ENCODE results near the gene LEPROT. TPM values are rescaled to one million over a fixed set of nuclear protein-coding genes. Genes with fewer than 3 reads are reported as not detected.

The LEPROT gene
- polyA plus RNA-seq, 1 donor (not counting 4 experiments of a cell fraction or from before 2014, with no cell fraction given): 82.5 TPM

DNA sequence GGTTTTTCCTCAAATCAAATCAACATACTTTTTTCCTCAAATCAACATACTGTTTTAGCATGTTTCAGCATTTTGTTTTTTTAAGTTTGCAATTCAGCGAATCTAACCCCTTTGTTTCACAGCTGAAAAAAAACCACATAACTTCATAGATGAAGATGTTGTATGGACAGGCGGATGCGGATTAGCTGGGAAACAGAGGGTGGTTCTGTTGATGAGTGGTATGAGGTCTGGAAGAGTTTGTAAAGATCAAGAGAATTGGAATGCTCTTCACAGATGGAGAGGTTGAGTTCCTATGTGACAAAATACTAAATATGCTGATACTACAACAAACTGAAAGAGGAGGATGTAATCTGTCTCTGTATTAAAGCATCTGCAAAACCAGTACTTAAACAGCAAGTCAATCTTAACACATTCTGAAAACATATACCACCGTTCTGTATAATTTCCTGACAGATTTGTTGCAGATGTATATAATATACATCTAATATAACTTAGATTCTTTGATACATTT lies 10.6 kb upstream of the LEPROT start:
- dilution Hi-C loops (cut with MboI; ENCODE audit: extremely low pct_ligation_motif_present, low sequenced_read_pairs): no loop called here
- Histone ChIP-seq H3K4me3 (ENCODE audit: control insufficient read depth in 2 of 3, extremely low read depth in 1 of 3, insufficient read depth in 2 of 3, low read depth in 1 of 3, low read length in 3 of 3) (no peak overlapping the region), H2AFZ (ENCODE audit: control insufficient read depth, low read length) (no peak overlapping the region), H3K9me3 (ENCODE audit: control insufficient read depth, low read depth, low read length) (no peaks in the 10 kb centered on the region), H3K9me1 (ENCODE audit: control insufficient read depth, extremely low read depth, insufficient read depth, low read length) (no peaks in the 10 kb centered on the region), H3K36me3 (ENCODE audit: control insufficient read depth in 2 of 2, extremely low read depth in 1 of 2, insufficient read depth in 2 of 2, low read length in 2 of 2) (no peaks in the 10 kb centered on the region), H3K79me2 (ENCODE audit: control insufficient read depth, insufficient read depth, low read length) (no peaks in the 10 kb centered on the region), H3K4me1 (ENCODE audit: control insufficient read depth, extremely low read depth, insufficient read depth, low read length) (no peaks in the 10 kb centered on the region), H3K4me2 (ENCODE audit: control insufficient read depth, extremely low read depth, insufficient read depth, low read depth, low read length) (no peak overlapping the region), H3K9ac (ENCODE audit: control insufficient read depth, extremely low read depth, insufficient read depth, low read length) (no peak overlapping the region), H3K27me3 (ENCODE audit: control insufficient read depth, extremely low read depth, insufficient read depth, low read length) (no peaks in the 10 kb centered on the region), H3K27ac (ENCODE audit: control insufficient read depth, insufficient read depth, low read length) (no peak overlapping the region), H4K20me1 (ENCODE audit: control insufficient read depth, extremely low read depth, insufficient read depth, low read length) (no peaks in the 10 kb centered on the region)
- DNase-seq (ENCODE audit: low read depth, low spot score) (no peak), FAIRE-seq (no peak)
- TF ChIP-seq, protein P1, sequence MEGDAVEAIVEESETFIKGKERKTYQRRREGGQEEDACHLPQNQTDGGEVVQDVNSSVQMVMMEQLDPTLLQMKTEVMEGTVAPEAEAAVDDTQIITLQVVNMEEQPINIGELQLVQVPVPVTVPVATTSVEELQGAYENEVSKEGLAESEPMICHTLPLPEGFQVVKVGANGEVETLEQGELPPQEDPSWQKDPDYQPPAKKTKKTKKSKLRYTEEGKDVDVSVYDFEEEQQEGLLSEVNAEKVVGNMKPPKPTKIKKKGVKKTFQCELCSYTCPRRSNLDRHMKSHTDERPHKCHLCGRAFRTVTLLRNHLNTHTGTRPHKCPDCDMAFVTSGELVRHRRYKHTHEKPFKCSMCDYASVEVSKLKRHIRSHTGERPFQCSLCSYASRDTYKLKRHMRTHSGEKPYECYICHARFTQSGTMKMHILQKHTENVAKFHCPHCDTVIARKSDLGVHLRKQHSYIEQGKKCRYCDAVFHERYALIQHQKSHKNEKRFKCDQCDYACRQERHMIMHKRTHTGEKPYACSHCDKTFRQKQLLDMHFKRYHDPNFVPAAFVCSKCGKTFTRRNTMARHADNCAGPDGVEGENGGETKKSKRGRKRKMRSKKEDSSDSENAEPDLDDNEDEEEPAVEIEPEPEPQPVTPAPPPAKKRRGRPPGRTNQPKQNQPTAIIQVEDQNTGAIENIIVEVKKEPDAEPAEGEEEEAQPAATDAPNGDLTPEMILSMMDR (optimal IDR thresholded peaks at IDR 0.05 in 1 of 3, IDR thresholded peaks at IDR 0.05 in 1 of 3, conservative IDR thresholded peaks at IDR 0.05 in 1 of 3; ENCODE audit: extremely low read depth in 1 of 3, insufficient read depth in 2 of 3, low read length in 3 of 3): no peak
- TF ChIP-seq EZH2 (IDR thresholded peaks at IDR 0.05; ENCODE audit: low read length): no peak

DNA sequence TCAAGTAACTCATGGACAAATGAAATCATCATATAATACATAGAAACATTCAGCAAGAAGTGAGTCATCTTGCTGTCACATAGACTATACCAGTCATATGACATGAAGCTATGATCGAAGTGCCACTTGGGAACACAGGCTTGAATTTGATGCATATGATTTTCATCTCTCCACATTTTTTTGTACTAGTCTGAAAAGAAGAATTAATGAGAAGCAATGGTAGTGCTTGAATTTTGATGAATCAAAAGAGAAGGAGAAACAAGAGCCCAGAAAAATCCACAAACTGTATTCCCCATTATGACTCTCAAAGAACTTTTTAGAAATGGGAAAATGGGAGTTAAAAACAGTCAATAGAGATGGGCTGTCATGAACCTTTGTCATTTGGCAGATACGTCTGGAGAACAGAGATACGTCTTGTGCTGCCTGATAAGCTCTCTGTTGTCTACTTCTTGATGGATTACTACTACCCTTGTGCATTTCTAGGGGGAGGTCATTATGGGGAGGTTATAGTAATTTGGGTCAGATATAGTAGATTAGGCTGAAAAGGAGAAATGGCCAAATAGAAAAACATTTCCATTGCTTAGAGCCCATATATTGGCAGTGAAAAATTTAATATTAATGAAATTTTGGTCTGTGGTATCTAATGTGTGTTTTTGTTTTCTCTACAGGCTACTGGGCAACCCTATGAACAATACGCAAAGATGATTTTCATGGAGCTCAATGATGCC lies 8.0 kb upstream of the LEPROT start:
- H3K9me3 ChIP-seq (ENCODE audit: control insufficient read depth, low read depth, low read length): no peaks in the 10 kb centered on the region
- H3K4me2 ChIP-seq (ENCODE audit: control insufficient read depth, extremely low read depth, insufficient read depth, low read depth, low read length): no peak overlapping the region
- TF ChIP-seq EZH2 (IDR thresholded peaks at IDR 0.05; ENCODE audit: low read length): no peak
- TF ChIP-seq, protein P1 (optimal IDR thresholded peaks at IDR 0.05 in 1 of 3, IDR thresholded peaks at IDR 0.05 in 1 of 3, conservative IDR thresholded peaks at IDR 0.05 in 1 of 3; ENCODE audit: extremely low read depth in 1 of 3, insufficient read depth in 2 of 3, low read length in 3 of 3): no peak
- H3K4me3 ChIP-seq (ENCODE audit: control insufficient read depth in 2 of 3, extremely low read depth in 1 of 3, insufficient read depth in 2 of 3, low read depth in 1 of 3, low read length in 3 of 3): no peak overlapping the region
- H3K4me1 ChIP-seq (ENCODE audit: control insufficient read depth, extremely low read depth, insufficient read depth, low read length): peaks cover 5% of the 10 kb centered on the region
- no peaks in the 10 kb centered on the region for H4K20me1 ChIP-seq (ENCODE audit: control insufficient read depth, extremely low read depth, insufficient read depth, low read length)
- dilution Hi-C loops (cut with MboI; ENCODE audit: extremely low pct_ligation_motif_present, low sequenced_read_pairs): no loop called here
- no peak for DNase-seq (ENCODE audit: low read depth, low spot score)
- H3K9ac ChIP-seq (ENCODE audit: control insufficient read depth, extremely low read depth, insufficient read depth, low read length): no peak overlapping the region
- H2AFZ ChIP-seq (ENCODE audit: control insufficient read depth, low read length): no peak overlapping the region
- FAIRE-seq: no peak
- no peaks in the 10 kb centered on the region for H3K79me2 ChIP-seq (ENCODE audit: control insufficient read depth, insufficient read depth, low read length)
- no peaks in the 10 kb centered on the region for H3K36me3 ChIP-seq (ENCODE audit: control insufficient read depth in 2 of 2, extremely low read depth in 1 of 2, insufficient read depth in 2 of 2, low read length in 2 of 2)
- H3K27ac ChIP-seq (ENCODE audit: control insufficient read depth, insufficient read depth, low read length): no peak overlapping the region
- no peaks in the 10 kb centered on the region for H3K9me1 ChIP-seq (ENCODE audit: control insufficient read depth, extremely low read depth, insufficient read depth, low read length)
- no peaks in the 10 kb centered on the region for H3K27me3 ChIP-seq (ENCODE audit: control insufficient read depth, extremely low read depth, insufficient read depth, low read length)
